ENCODE data around the gene MBD4. TPM values are rescaled to one million over a fixed set of nuclear protein-coding genes. Genes with fewer than 3 reads are reported as not detected.

The MBD4 gene
- total RNA-seq, 1 experiment from 2014 or later: 40.1 TPM

- H2BK12ac ChIP-seq (ENCODE audit: insufficient read length, low read depth, low read length): no peak within 1 kb of the TSS
- no CpG with 5 or more reads among the region's 42 CpGs for WGBS (ENCODE audit: extremely low coverage, insufficient read length, low lambda C conversion rate)
These were observed 11.2 kb downstream of the MBD4 start, which contains the start of gene EFCAB12 for GRCh38 chr3:129428376-129429079. Gene EFCAB12 (minus strand): TSS chr3:129428636. CDS start chr3:129428488, 148 bp downstream.

More at GRCh38 chr3:129428376-129429079, 11.2 kb downstream of the MBD4 start, which contains the start of gene EFCAB12:
- Histone ChIP-seq H2BK20ac (ENCODE audit: low read depth, low read length, poor library complexity, severe bottlenecking) (no peak within 1 kb of the TSS), H3K27ac (ENCODE audit: insufficient read length, low read depth, low read length) (no peak within 1 kb of the TSS), H2BK5ac (ENCODE audit: insufficient read length, low read length) (no peak within 1 kb of the TSS), H3K79me2 (ENCODE audit: insufficient read depth, low read length) (no peaks in the 10 kb centered on the region), H3K4me2 (ENCODE audit: insufficient read depth, insufficient read length, low read length) (peak within 1 kb of the TSS; percentile 76), H3K4ac (ENCODE audit: low read depth, low read length) (no peak within 1 kb of the TSS; the same call in 1 of the 2 replicates), H3T11ph (ENCODE audit: low read length) (no peak within 1 kb of the TSS), H4K5ac (ENCODE audit: insufficient read length, low read depth, low read length) (peak within 1 kb of the TSS; percentile 18), H3K23ac (ENCODE audit: insufficient read length, low read depth, low read length) (no peak within 1 kb of the TSS), H3K9ac (ENCODE audit: extremely low read depth, insufficient read length, low read length) (peak within 1 kb of the TSS; percentile 63), H3K18ac (ENCODE audit: insufficient read length, low read depth, low read length) (peak within 1 kb of the TSS; percentile 32), H2AK5ac (ENCODE audit: insufficient read length, low read length) (peak within 1 kb of the TSS; percentile 25), H2AFZ (ENCODE audit: low read length) (no peak within 1 kb of the TSS), H3K14ac (ENCODE audit: insufficient read depth, low read length) (peak within 1 kb of the TSS; percentile 23; the same call in 1 of the 2 replicates), H4K91ac (ENCODE audit: insufficient read length, low read depth, low read length) (no peak within 1 kb of the TSS), H3K9me3 (ENCODE audit: control insufficient read depth, low read depth, low read length) (no peaks in the 10 kb centered on the region), H2BK120ac (ENCODE audit: low read depth, low read length, poor library complexity, severe bottlenecking) (no peak within 1 kb of the TSS), H2BK15ac (ENCODE audit: low read depth, low read length) (no peak within 1 kb of the TSS), H4K8ac (replicated peaks; ENCODE audit: insufficient read length, low read depth, low read length) (no peak within 1 kb of the TSS), H3K79me1 (ENCODE audit: insufficient read depth, low read depth, low read length, poor library complexity, severe bottlenecking) (no peaks in the 10 kb centered on the region), H3K56ac (ENCODE audit: insufficient read length, low read depth, low read length) (no peak within 1 kb of the TSS), H3K27me3 (ENCODE audit: insufficient read depth, low read length) (no peaks in the 10 kb centered on the region; the same call in 1 of the 2 replicates), H3K23me2 (ENCODE audit: insufficient read length, low read depth, low read length, poor library complexity, severe bottlenecking) (peaks cover 3% of the 10 kb centered on the region), H4K20me1 (ENCODE audit: control insufficient read depth, insufficient read depth, insufficient read length) (no peaks in the 10 kb centered on the region), H3K4me1 (ENCODE audit: insufficient read depth, low read length) (peaks cover 7% of the 10 kb centered on the region; the same call in 1 of the 2 replicates)
- peak within 1 kb of the TSS; percentile 63 to 92 (median 84); a peak in 6 of 7 replicates for H3K27ac Mint-ChIP-seq
- peaks cover 11 to 31% (median 29%) of the 10 kb centered on the region in 3 experiments; a peak in 6 of 7 replicates for H3K36me3 Mint-ChIP-seq (ENCODE audit: insufficient read depth in 1 of 3, low read depth in 3 of 3)
- H3K9me3 Mint-ChIP-seq: no peaks in the 10 kb centered on the region
- DNase-seq: peak; percentile 95
- peak within 1 kb of the TSS; percentile 72 to 82 for H3K4me3 Mint-ChIP-seq
- H3K4me1 Mint-ChIP-seq: peaks cover 44 to 47% of the 10 kb centered on the region in 2 experiments
- TF ChIP-seq, protein P1, sequence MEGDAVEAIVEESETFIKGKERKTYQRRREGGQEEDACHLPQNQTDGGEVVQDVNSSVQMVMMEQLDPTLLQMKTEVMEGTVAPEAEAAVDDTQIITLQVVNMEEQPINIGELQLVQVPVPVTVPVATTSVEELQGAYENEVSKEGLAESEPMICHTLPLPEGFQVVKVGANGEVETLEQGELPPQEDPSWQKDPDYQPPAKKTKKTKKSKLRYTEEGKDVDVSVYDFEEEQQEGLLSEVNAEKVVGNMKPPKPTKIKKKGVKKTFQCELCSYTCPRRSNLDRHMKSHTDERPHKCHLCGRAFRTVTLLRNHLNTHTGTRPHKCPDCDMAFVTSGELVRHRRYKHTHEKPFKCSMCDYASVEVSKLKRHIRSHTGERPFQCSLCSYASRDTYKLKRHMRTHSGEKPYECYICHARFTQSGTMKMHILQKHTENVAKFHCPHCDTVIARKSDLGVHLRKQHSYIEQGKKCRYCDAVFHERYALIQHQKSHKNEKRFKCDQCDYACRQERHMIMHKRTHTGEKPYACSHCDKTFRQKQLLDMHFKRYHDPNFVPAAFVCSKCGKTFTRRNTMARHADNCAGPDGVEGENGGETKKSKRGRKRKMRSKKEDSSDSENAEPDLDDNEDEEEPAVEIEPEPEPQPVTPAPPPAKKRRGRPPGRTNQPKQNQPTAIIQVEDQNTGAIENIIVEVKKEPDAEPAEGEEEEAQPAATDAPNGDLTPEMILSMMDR (conservative IDR thresholded peaks at IDR 0.05): no peak
- peaks cover 20% of the 10 kb centered on the region for H3K27me3 Mint-ChIP-seq (ENCODE audit: low read depth)

Measured in H9 (cell line).